Right kidney (tissue), 1 donor: ENCODE results near the gene GTPBP10.
"Not testable (repeated sequence)": the region's sequence is repeated elsewhere in the genome, so short reads cannot be mapped to it uniquely, and the experiment has no call there.

Experiments used
- DNase-seq: peaks from one replicate; pipeline ENCODE4 v3.0.0-alpha.2; 2016

GTPBP10 gene

DNA sequence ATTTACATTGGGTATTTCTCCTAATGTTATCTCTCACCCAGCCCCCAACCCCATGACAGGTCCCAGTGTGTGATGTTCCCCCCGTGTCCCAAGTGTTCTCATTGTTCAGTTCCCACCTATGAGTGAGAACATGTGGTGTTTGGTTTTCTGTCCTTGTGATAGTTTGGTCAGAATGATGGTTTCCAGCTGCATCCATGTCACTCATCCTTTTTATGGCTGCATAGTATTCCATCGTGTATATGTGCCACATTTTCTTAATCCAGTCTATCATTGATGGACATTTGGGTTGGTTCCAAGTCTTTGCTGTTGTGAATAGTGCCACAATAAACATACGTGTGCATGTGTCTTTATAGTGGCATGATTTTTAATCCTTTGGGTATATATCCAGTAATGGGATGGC is 3.5 kb downstream of the GTPBP10 start:
- not testable (repeated sequence) for DNase-seq

DNA sequence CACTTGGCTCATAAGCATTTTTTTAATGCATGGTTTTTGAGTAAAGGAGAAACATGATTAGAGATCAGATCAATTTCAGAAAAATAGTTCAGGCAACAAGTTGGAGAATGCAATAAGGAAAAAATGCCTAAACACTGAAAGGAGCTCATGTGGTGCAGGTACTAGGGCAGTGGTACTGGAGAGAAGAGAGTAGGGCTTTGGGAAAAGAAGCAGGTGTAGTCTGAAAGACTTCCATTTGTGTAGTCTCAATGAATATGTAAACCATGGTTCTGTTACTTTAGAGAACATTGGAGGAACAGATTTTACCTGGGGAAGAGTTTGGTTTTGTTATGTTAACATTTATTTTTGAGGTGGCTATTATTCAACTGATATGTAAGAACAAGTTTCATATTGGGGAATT is 5.5 kb downstream of the GTPBP10 start:
- DNase-seq, result no peak

DNA sequence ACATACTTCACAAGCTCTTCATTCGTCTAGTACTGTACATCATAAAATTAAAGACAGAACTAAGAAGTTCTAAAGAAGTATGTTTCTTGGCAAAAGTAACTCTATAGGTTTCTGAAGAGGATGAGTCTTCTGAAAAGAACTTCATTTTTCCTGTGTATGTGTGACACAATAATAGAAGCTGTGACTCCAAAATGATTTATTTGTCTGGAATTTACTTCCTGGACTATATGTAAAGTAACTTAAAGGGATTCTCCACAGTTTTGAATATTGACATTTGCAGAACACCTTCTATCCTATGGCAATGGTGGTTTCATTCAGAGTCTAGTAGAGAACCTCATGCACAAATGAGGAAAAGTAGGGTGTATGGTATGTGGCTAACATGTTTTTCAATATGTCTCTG is 36.9 kb downstream of the GTPBP10 start:
- DNase-seq, result no peak

DNA sequence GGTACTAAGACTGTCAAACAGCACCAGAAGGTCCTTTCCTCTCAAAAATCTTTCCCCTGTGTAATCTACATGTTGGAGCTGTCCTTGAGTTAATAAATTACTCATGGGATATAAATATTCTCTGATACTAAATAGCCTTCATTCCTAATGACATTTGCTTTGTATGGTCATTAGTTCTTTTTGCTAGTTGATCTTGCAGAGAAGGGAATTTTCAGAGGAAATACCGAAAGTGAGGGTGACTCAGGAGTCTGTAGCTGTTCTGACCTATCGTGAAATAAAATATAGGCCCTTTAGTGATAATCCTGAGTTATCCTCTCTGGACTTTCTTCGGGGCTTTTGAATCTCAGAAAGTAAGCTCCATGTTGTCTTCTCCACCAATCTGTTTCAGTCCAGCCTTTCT is 37.3 kb downstream of the GTPBP10 start:
- no peak for DNase-seq

DNA sequence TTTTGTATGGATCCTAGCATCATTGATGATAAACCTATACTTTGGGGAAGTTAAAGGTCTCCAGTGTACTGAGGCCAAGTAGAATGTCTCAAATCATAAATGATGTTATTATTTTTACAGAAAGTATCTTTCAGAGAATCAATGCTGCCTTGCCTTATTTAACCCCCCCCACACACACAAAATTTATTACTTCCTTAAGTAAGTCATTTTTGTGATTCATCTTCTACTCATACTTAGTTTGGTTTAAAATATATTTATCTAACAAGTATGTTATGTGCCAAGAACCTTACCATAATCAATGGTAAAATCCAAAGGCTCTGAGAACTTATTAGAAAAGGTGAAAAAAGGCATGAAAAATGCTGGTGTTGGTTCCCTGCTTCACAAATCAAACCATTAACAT is 37.9 kb downstream of the GTPBP10 start:
- DNase-seq, result no peak

DNA sequence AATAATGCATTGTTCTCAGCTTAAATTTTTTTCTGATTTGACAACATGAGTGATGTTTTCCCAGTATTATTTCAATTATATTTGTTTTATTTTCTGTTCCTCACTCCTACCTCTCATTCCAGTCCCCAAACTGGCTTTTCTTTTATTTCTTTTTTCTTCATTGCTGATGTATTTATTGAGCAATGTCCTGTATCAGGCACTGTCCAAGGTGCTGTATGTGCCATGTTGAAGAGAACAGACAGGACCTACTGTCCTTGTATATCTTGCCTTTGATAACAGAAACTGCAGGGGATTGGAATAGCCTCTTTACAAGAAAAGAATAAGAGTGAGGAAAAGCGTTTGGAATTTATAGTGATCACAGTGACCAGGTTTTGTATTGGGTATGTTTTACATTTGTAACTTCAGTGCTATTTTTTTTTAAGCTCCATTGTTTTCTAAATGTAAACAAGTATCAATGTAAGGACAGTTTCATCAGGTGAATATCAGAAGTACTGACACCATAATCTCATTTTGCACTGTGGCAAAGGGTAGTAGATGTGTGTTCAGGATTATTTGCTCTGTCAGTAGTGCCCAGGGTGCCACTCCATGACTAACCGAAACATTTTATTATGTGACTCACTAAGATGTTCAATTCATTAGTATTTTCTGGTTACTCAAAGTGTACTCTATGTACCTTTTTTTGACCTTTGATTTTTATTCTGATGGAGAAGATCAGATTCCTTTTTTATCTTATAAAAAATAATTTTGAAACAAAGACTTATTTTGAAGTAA is 41.1 kb downstream of the GTPBP10 start:
- DNase-seq, result no peak

DNA sequence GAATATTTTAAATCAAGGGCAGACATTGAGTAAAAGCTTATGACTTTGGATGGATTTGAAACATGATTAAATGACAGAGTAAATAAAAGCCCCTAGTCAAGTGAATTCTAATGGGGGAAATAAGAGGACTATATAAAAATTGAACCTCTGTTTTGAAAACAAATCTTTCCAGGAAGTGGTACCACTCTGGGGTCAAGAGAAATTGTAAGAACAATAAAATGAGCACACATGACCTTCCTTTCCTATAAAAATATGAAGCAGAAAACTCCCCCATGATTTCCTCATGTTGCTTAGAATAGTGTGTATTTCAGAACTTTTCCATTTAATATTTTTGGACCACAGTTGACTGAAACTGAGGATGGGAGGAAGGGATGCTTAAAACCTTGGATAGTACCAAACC is 44.4 kb downstream of the GTPBP10 start:
- no peak for DNase-seq

DNA sequence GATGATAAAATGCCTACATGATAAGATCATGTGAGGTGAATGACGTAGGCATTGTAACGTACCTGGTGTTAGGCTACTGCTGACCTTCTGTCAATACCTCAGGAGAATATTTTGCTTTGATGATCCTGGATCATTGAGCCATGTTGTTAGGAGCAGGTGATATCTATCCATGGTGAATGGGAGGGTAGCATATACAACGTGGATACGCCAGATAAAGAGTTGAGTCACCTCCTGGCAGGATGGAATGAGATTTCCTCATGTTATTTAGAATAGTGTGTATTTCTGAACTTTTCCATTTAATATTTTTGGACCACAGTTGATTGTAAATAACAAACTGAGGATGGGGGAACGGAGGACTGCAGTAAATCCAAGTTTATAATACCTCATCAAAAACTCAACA is 45.0 kb downstream of the GTPBP10 start:
- DNase-seq, result no peak

DNA sequence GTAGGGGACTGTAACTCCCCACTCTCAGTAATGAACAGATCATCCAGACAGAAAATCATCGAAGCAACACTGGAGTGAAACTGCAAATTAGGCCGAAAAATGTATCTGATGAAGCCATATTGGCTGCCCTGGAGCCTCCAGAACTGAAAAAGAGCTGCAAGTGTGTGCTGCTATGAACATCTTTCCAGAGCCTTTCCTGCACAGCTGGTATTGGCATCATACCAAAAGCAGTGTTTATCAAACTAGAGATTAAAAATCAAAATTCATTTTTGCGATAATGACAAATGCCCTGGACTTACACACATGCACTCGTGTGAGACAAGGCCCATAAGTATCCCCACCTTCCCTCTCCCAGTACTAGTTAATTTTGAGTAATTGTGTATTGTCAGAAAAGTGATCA is 49.9 kb downstream of the GTPBP10 start:
- no peak for DNase-seq

DNA sequence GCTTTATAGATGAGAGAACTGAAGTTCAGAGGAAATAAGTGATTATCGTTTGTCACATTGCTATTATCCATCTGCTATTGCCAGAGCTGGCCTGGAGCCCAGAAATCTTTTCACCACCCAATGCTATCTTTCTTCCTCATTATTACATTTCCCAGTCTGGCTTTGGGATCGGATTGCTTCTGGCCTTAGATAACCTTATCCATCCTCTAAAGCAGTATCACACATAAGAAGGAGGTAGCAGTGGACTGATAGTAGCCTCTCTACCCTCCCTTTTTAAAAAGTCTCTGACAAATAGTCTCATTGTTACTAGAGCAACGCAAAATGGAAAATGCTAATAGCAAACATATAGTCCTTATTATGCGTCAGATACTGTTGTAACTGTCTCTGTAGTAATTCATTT is 55.5 kb downstream of the GTPBP10 start:
- DNase-seq, result no peak

DNA sequence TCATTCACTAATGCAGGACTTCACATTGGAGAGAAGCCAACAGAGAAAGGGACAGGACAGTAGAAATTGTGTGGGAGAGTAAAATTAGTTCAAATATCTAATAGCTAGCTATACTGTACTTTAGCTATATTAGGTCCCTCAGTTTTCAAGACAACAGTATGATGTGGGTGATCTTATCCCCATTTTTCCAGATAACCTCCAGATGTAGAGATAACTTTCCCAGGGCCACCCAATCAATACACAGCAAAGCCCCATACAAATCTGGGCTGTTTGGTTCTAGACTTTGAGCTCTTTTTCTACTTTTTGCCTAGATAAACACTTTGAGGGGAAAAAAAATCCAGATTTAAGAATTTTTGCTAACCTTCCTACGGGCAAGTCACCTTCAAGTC is 56.3 kb downstream of the GTPBP10 start:
- no peak for DNase-seq

DNA sequence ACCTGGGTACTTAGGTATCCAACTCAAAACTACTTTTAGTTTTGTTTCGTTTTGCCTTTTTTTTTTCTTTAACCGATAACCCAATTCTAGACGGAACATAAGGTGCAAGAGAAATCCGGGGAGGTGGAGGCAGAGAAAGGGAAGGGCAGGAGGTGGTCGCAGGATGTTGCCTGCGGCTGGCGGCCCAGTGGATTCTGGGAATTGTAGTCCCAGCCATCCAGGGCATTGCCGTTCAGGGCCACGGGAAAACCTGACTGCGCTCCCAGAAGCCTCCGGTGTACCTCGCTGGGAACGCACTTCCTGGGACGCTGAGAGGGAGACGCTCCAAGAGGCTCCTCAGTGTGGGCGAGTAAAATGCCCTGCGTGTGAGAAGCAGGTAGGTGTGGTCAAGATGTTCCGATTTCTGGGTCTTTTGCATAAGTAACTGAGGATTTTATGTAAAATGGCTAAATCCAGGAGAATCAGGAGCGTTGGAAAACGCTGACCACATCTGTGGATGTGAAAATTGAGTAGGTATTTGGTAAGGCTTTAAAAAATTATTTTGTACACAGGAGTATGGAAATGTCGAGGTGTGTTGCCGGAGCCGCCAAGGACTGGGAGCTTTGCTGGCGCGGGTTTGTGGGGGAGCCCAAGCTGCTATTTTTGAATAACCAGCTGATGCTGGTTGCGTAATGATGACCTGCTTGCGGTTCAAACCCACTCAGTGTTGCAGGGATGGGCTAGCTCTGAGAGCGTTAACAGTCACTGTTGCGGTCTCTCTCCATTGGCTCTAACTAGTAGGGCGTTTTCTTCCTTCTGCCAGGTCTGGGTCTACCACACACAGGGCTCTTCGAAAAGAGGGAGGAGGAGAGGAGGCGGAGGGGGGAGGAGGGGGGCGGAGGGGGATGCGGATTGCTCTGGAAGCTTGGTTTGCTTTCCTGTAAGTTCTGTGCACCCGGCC is 56.9 kb downstream of the GTPBP10 start, which contains the start of gene CLDN12:
Gene CLDN12 (plus strand): TSS at position 288 of the 940 bp plus-strand sequence. CDS start 9,216 bp downstream, outside the sequence.
- DNase-seq, result peak; percentile 78

DNA sequence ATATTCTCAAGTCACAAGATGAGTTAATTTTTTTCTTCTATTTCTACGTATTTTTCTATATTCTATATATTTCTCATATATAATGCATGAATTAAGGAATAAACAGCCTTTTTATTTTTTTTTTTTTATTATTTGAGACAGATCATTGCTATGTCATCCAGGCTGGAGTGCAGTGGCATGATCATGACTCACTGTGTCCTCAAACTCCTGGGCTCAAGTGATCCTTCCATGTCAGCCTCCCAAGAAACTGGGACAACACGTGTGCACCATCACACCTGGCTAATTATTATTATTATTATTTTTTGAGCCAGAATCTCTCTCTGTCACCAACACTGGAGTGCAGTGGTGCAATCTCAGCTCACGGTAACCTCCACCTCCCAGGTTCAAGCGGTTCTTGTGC is 58.3 kb downstream of the GTPBP10 start:
- DNase-seq, result no peak

DNA sequence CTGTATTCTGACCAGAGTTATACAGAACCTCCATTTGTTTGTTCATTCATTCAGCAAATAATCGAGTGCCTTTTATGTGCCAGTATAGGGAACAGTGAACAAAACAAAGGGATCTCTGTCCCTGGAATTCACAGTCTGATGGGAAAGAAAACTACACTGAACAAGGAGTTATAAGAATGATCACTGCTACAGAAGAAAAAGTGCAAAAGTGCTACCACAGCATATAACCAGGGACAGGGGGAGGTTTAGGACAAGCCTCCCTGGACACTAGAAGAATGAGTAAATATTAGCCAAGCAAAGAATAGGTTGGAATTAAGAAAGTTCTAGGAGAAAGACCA is 60.9 kb downstream of the GTPBP10 start:
- no peak for DNase-seq

DNA sequence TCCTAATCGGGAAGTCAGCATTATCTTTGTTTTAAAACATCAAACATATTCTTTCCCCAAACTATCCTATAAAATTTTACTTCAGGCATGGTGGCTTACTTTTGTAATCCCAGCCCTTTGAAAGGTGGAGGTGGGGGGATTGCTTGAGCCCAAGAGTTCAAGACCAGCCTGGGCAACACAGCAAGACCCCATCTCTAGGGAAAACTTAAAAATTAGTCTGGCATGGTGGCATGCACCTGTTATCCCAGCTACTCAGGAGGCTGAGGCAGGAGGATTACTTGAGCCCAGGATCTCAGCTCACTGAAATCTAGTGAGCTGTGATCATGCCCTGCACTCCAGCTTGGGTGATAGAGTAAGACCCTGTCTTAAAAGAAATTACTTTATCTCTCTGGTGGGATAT is 61.6 kb downstream of the GTPBP10 start:
- no peak for DNase-seq

DNA sequence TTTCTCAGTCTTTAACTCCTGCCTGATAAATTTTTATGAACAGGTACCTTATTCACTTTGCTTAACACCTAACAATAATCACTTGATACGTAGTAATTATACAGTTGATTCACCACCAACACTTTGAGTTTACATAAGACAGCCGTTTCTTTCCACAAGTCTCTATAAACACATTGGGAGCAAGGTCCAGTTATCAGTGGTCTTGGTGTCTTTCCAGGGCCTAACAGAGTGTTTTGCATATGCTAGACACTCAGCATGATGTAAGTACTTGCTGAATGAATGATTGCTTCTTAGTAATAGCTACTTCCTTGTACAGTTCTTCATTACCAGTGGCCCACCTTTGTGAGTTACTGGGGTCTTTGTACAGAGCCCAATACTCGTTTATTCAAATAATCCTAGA is 63.2 kb downstream of the GTPBP10 start:
- no peak for DNase-seq

DNA sequence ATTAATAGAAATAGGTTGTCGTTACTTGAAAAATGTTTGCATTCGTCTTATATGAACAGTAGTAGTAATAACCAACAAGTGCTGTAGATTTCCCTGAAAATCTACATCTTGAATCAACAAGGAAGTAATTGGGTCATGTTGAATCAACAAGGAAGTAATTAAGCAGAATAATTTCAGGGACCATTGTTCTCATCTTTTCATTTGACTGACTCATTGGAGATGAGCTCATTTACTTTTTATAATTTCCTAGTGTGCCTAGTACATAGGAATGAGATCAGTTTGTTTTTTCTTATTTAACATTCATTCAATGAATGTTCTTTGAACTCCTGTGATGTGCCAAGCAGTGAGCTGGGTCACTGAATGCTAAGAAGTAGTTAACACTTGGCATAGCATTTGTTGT is 65.0 kb downstream of the GTPBP10 start:
- no peak for DNase-seq

DNA sequence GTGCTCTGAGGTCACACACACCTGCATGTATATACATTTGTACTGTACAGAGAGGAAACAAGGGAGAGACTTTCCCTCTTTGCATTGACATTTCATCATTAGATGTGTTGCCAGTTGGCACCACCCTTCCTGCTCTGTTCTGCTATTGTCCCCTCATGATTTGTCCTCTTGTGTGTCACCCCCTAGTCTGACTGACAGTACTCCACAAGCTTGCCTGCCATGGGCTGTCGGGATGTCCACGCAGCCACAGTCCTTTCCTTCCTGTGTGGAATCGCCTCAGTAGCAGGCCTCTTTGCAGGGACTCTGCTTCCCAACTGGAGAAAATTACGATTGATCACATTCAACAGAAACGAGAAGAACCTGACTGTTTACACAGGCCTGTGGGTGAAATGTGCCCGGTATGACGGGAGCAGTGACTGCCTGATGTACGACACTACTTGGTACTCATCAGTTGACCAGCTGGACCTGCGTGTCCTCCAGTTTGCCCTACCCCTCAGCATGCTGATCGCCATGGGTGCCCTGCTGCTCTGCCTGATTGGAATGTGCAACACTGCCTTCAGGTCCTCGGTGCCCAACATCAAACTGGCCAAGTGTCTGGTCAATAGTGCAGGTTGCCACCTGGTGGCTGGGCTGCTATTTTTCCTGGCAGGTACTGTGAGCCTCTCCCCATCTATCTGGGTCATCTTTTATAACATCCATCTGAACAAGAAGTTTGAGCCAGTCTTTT is 66.1 kb downstream of the GTPBP10 start:
- no peak for DNase-seq

DNA sequence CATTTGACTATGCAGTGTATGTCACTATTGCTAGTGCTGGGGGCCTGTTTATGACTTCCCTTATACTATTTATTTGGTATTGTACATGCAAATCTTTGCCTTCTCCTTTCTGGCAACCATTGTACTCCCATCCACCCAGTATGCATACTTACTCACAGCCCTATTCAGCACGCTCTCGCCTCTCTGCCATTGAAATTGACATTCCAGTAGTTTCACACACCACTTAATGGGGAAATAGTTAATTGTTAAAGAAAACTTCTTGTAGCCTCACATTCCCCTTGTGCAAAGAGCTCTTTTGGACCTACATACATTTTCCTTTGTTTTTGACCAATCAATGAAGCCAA is 66.6 kb downstream of the GTPBP10 start:
- no peak for DNase-seq

DNA sequence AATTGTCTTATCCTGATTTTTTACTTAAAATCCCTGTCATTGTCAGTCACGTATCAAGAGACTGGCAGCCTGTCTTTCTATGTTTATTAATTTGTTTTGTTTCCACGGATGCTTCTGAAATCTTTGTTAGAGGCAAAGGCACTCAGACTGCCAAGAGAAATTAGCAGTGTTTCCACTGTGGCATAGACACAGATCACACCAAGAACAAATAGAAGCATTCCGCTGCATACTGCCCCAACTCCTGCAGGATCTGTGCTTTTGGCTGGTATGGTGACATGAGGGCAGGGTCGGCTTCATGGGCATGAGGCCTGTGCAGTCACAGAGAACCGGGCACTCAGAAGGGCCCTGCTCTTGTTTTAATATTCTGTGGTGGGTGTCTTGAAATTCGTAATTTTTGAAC is 75.1 kb downstream of the GTPBP10 start:
- DNase-seq, result no peak

DNA sequence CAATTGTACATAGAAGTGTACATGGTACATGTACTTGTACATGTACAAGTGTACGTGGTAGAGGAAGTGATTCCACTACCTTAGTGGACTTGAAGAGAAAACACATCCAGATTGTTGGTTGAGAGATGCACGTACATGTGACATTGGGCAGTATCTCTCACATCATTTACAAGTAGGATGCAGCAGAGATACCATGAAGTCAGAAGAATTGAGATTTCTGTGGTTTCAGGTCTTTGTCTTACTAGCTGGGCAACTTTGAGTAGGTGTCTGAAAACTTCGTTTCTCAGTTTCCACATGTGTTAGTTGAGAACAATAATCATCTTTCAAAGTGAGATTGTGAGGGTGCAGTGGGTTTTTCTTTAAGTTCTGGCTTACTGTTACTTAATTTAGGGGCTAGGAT is 78.2 kb downstream of the GTPBP10 start:
- DNase-seq, result no peak

DNA sequence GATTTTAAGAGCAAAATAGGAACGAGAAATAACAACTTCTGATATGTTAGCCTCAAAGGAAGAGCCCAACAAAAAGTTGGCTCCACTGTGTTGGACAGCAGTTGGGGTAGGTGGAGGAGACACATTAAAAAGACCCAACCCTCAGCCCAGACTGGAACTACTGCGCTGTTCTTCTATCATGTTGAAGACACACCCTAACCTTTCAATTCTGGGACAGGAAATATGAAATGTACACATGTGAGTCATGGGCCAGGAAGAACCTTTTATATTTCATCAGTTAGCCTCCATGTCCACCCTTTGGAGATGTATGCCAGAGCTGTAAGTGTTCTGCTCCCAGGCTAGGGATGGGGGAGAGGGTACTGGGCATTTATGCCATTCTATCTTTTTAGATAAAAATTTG is 78.9 kb downstream of the GTPBP10 start:
- DNase-seq, result no peak
